ENCODE data around the gene CDC27. TPM values are rescaled to one million over a fixed set of nuclear protein-coding genes. Genes with fewer than 3 reads are reported as not detected.

Gene CDC27
- 61.0 to 82.5 TPM (median 79.6 TPM) in 5 replicates for total RNA-seq (2022; extraction: Qiagen RNA extraction; ENCODE audit: low read depth)

GRCh38 chr17:47188876-47189731 is at the start of gene CDC27:
Gene CDC27, minus strand, starts transcription at chr17:47189295. Its CDS starts 123 bp downstream, at chr17:47189172.

GRCh38 chr17:47208744-47209488 is 19.8 kb upstream of the CDC27 start, which contains the start of gene MYL4:
Gene MYL4, plus strand, starts transcription at chr17:47209348. Its CDS starts 75 bp downstream, at chr17:47209423.

Other genes with a start within 250 kb of the CDC27 start
- gene RPRML, start 210.0 kb downstream of the CDC27 start, total RNA-seq (2022; extraction: Qiagen RNA extraction; ENCODE audit: low read depth): 0.34 to 1.1 TPM (median 0.78 TPM) in 5 replicates
- gene MYL4, start 20.1 kb upstream of the CDC27 start, total RNA-seq (2022; extraction: Qiagen RNA extraction; ENCODE audit: low read depth): 0.16 TPM in 1 of 5 replicates, not detected in the others
- 2.3 to 5.3 TPM (median 4.4 TPM) in 5 replicates for gene ITGB3, start 64.5 kb upstream of the CDC27 start, total RNA-seq (2022; extraction: Qiagen RNA extraction; ENCODE audit: low read depth)
- gene EFCAB13, start 134.7 kb upstream of the CDC27 start, total RNA-seq (2022; extraction: Qiagen RNA extraction; ENCODE audit: low read depth): 1.9 to 2.7 TPM (median 2.3 TPM) in 5 replicates